ENCODE data around the gene MYBPC2. TPM values are rescaled to one million over a fixed set of nuclear protein-coding genes. Genes with fewer than 3 reads are reported as not detected.

The MYBPC2 gene
- total and polyA plus RNA-seq, 2 of the 4 experiments (the other 2 are of a cell fraction) = not detected

- TF ChIP-seq USF2 (IDR thresholded peaks at IDR 0.05; ENCODE audit: low read depth, low read length) (no peak), NFE2L2 (IDR thresholded peaks at IDR 0.05; ENCODE audit: low read depth, low read length) (no peak)
Measured at GRCh38 chr19:50418176-50419021, 14.3 kb upstream of the MYBPC2 start, which contains the start of gene SPIB (continued).

GRCh38 chr19:50419022-50419579, 13.6 kb upstream of the MYBPC2 start:
- H2AFZ ChIP-seq (replicated peaks; ENCODE audit: low read length, poor library complexity) = no peak overlapping the region
- H2AK5ac ChIP-seq (ENCODE audit: low read depth, low read length) = no peak overlapping the region
- no peak overlapping the region for H3K56ac ChIP-seq (ENCODE audit: extremely low read depth, insufficient read depth, low read length)
- POLR2A ChIA-PET (ENCODE audit: unreplicated experiment) = no interaction called here
- TF ChIP-seq NFE2L2 (IDR thresholded peaks at IDR 0.05; ENCODE audit: low read depth, low read length) (no peak), CHD1 (IDR thresholded peaks at IDR 0.05; ENCODE audit: low read depth, low read length) (no peak), BHLHE40 (IDR thresholded peaks at IDR 0.05; ENCODE audit: low read depth, low read length) (no peak), MXI1 (IDR thresholded peaks at IDR 0.05; ENCODE audit: borderline replicate concordance, low read depth, low read length) (no peak), MAFK (IDR thresholded peaks at IDR 0.05; ENCODE audit: low read depth, low read length) (no peak), USF2 (IDR thresholded peaks at IDR 0.05; ENCODE audit: low read depth, low read length) (no peak), SMC3 (IDR thresholded peaks at IDR 0.05; ENCODE audit: low read depth, low read length) (no peak), POLR2A (IDR thresholded peaks at IDR 0.05; ENCODE audit: low read depth, low read length) (no peak), RCOR1 (IDR thresholded peaks at IDR 0.05; ENCODE audit: insufficient replicate concordance, low read length) (no peak)
- TF ChIP-seq, protein P1, sequence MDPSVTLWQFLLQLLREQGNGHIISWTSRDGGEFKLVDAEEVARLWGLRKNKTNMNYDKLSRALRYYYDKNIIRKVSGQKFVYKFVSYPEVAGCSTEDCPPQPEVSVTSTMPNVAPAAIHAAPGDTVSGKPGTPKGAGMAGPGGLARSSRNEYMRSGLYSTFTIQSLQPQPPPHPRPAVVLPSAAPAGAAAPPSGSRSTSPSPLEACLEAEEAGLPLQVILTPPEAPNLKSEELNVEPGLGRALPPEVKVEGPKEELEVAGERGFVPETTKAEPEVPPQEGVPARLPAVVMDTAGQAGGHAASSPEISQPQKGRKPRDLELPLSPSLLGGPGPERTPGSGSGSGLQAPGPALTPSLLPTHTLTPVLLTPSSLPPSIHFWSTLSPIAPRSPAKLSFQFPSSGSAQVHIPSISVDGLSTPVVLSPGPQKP (IDR thresholded peaks at IDR 0.05; ENCODE audit: borderline replicate concordance, low read depth, low read length) = no peak
- no peak overlapping the region for H3K18ac ChIP-seq (ENCODE audit: low read depth, low read length)
- H2BK20ac ChIP-seq (ENCODE audit: low read depth, low read length) = no peak overlapping the region
- 41% methylated on average over 3 of the region's 14 CpGs; no CpG with 5 or more reads in 1 of the 2 experiments for WGBS, 2 experiments (ENCODE audit: extremely low coverage in 2 of 2, insufficient read length in 1 of 2)
- H3K36me3 ChIP-seq (ENCODE audit: control insufficient read depth, insufficient read depth, low read length) = no peaks in the 10 kb centered on the region
- no peak overlapping the region for H2BK15ac ChIP-seq (ENCODE audit: low read depth, low read length)
- no peak overlapping the region for H3K14ac ChIP-seq (replicated peaks; ENCODE audit: low read depth, low read length)
- no peak overlapping the region for H3K4me2 ChIP-seq (ENCODE audit: low read depth, low read length)
- no peak overlapping the region for H4K8ac ChIP-seq (ENCODE audit: low read depth in 2 of 2, low read length in 2 of 2)
- ATAC-seq (ENCODE audit: low read depth) (no peak), DNase-seq (no peak)
- no peaks in the 10 kb centered on the region for H3K9me1 ChIP-seq (ENCODE audit: insufficient read depth, low read length)
- peaks cover 21% of the 10 kb centered on the region for H3K27me3 ChIP-seq (ENCODE audit: control insufficient read depth, insufficient read depth, low read length)
- no peak overlapping the region for H2BK5ac ChIP-seq (ENCODE audit: low read depth, low read length, poor library complexity, severe bottlenecking)
- no peak overlapping the region for H2AK9ac ChIP-seq (replicated peaks; ENCODE audit: low read depth, low read length, poor library complexity)
- H3K27ac ChIP-seq (ENCODE audit: insufficient read depth, low read length) = no peak overlapping the region
- no peaks in the 10 kb centered on the region for H3K79me1 ChIP-seq (ENCODE audit: low read depth in 1 of 2, low read length in 2 of 2)
- intact Hi-C loops (cut with micrococcal nuclease) (no loop called here), in situ Hi-C loops (cut with MboI; ENCODE audit: low sequenced_read_pairs) (no loop called here), dilution Hi-C loops (cut with HindIII; ENCODE audit: low sequenced_read_pairs, unreplicated experiment) (no loop called here)
- no peak overlapping the region for H3K9ac ChIP-seq (ENCODE audit: low read depth, low read length)
- H3K4me1 ChIP-seq (ENCODE audit: control insufficient read depth, insufficient read depth, low read length) = no peaks in the 10 kb centered on the region
- no peak overlapping the region for H3K4ac ChIP-seq (ENCODE audit: low read depth, low read length)
- no TSS peak for BruUV-seq (replicated peaks)
- no peak overlapping the region for H2BK120ac ChIP-seq (ENCODE audit: low read depth, low read length)
- CTCF ChIA-PET = no interaction called here
- no peak overlapping the region for H4K91ac ChIP-seq (ENCODE audit: insufficient read depth, low read depth, low read length)
- no peaks in the 10 kb centered on the region for H3K9me3 ChIP-seq (ENCODE audit: control insufficient read depth, insufficient read depth, low read length)
- no peak overlapping the region for H4K5ac ChIP-seq (ENCODE audit: low read depth, low read length)
- no peak overlapping the region for H3K23ac ChIP-seq (ENCODE audit: low read depth, low read length)
- H3K4me3 ChIP-seq (ENCODE audit: insufficient read depth, low read depth, low read length) = no peak overlapping the region
- no peaks in the 10 kb centered on the region for H4K20me1 ChIP-seq (ENCODE audit: insufficient read depth, low read length)
